B cell (primary cell): ENCODE results near the gene ZNF213. TPM values are rescaled to one million over a fixed set of nuclear protein-coding genes. Genes with fewer than 3 reads are reported as not detected.

Experiments
- ATAC-seq: fragments of 200-7000 bp; cut with Tn5 transposase; one replicate; pipeline ENCODE4 v1.10.0; 2021; ENCODE audit warnings: low read depth, mild to moderate bottlenecking, moderate number of reproducible peaks, moderate library complexity
- CTCF ChIA-PET: fragments of 350-600 bp; sonication (Branson Sonifier 250); formaldehyde crosslinking; loops from one replicate; lab custom pipeline; 2021; ENCODE audit warnings: antibody characterized with exemption, inconsistent platforms; lab: Charles Lee
- POLR2A ChIA-PET: fragments of 350-600 bp; sonication (Branson Sonifier 250); formaldehyde crosslinking; loops from one replicate; lab custom pipeline; 2021; ENCODE audit warnings: antibody characterized with exemption; lab: Charles Lee
- DNase-seq: peaks from one replicate; pipeline ENCODE4 v3.0.0; 2013
- H2AFZ ChIP-seq: 2 replicates; pipeline ENCODE4 v1.6.1; 2012; ENCODE audit warnings: mild to moderate bottlenecking, low read depth, low read length; ENCODE audit not compliant: insufficient read depth, poor library complexity, severe bottlenecking
- H3K27ac ChIP-seq, 2 donors: 1 replicate in 1 of 2; 2 replicates in 1 of 2; pipeline ENCODE4 v1.5.1; 2012 to 2013; ENCODE audit warnings: low read length in 2 of 2, mild to moderate bottlenecking in 2 of 2, moderate library complexity in 1 of 2
- H3K27me3 ChIP-seq, 4 experiments: fragments of 200-600 bp in 1 of 4; sonication (generic) in 1 of 4; replicated peaks in 1 of 4; 1 replicate in 2 of 4; 2 replicates in 2 of 4; pipeline versions ENCODE4 v1.6.1 to v1.7.0; 2013 to 2016; ENCODE audit warnings: low read length in 3 of 4, mild to moderate bottlenecking in 2 of 4, mixed read lengths in 1 of 4, moderate library complexity in 1 of 4; ENCODE audit not compliant: insufficient read depth in 4 of 4, control insufficient read depth in 3 of 4; ENCODE audit errors: control extremely low read depth in 1 of 4
- H3K36me3 ChIP-seq, 2 experiments: replicated peaks in 1 of 2; 1 replicate in 1 of 2; 2 replicates in 1 of 2; pipeline versions ENCODE4 v1.6.1 to v1.7.1; 2013; ENCODE audit warnings: low read length in 1 of 2; ENCODE audit not compliant: insufficient read depth in 2 of 2, control insufficient read depth in 1 of 2; ENCODE audit errors: control extremely low read depth in 1 of 2, extremely low read depth in 1 of 2
- H3K4me1 ChIP-seq, 2 donors: fragments of 200-600 bp in 1 of 2; sonication (generic) in 1 of 2; 1 replicate in 1 of 2; 2 replicates in 1 of 2; pipeline versions ENCODE4 v1.5.1 to v1.6.1; 2013 to 2017; ENCODE audit warnings: low read length in 2 of 2; ENCODE audit not compliant: control insufficient read depth in 2 of 2, insufficient read depth in 2 of 2
- H3K4me2 ChIP-seq: replicated peaks from 2 replicates; pipeline ENCODE3; 2012; ENCODE audit warnings: mild to moderate bottlenecking, low read depth, low read length; ENCODE audit not compliant: poor library complexity, severe bottlenecking
- H3K4me3 ChIP-seq, 5 experiments: fragments of 200-600 bp in 1 of 5; sonication (generic) in 1 of 5; 1 replicate in 3 of 5; 2 replicates in 2 of 5; pipeline versions ENCODE4 v1.5.1 to v1.7.0; 2011 to 2016; ENCODE audit warnings: low read length in 4 of 5, mild to moderate bottlenecking in 4 of 5, low read depth in 2 of 5, control low read depth in 1 of 5, moderate library complexity in 1 of 5; ENCODE audit not compliant: insufficient read depth in 1 of 5; ENCODE audit errors: control extremely low read depth in 1 of 5, extremely low read depth in 1 of 5
- H3K79me2 ChIP-seq: fragments of 200-600 bp; sonication (generic); one replicate; pipeline ENCODE4 v1.6.0; 2016; ENCODE audit warnings: low read length; ENCODE audit not compliant: control insufficient read depth, insufficient read depth
- H3K9ac ChIP-seq: fragments of 200-600 bp; sonication (generic); 2 replicates; pipeline ENCODE4 v1.6.1; 2017; ENCODE audit warnings: mild to moderate bottlenecking, low read length, moderate library complexity
- H3K9me3 ChIP-seq, 3 donors: one replicate each; pipeline versions ENCODE4 v1.6.1 to v1.7.1; 2013; ENCODE audit warnings: low read length in 2 of 3; ENCODE audit not compliant: control insufficient read depth in 2 of 3, insufficient read depth in 1 of 3; ENCODE audit errors: control extremely low read depth in 1 of 3
- H4K20me1 ChIP-seq: 2 replicates; pipeline ENCODE4 v1.6.0; 2012; ENCODE audit warnings: mild to moderate bottlenecking, low read length; ENCODE audit not compliant: insufficient read depth, control insufficient read depth, poor library complexity, severe bottlenecking
- H3K27ac Mint-ChIP-seq: one replicate; pipeline ENCODE4 v1.8.0; 2021; ENCODE audit warnings: mixed read lengths
- H3K27me3 Mint-ChIP-seq: one replicate; pipeline ENCODE4 v1.8.0; 2021; ENCODE audit warnings: mixed read lengths
- H3K4me1 Mint-ChIP-seq: one replicate; pipeline ENCODE4 v1.8.0; 2021; ENCODE audit warnings: mixed read lengths
- H3K4me3 Mint-ChIP-seq: one replicate; pipeline ENCODE4 v1.8.0; 2021; ENCODE audit warnings: mixed read lengths
- H3K9me3 Mint-ChIP-seq: one replicate; pipeline ENCODE4 v1.8.0; 2022; ENCODE audit warnings: mixed read lengths; ENCODE audit not compliant: insufficient read depth
- CTCF ChIP-seq: fragments of 200-600 bp; IDR thresholded peaks from one replicate; pipeline ENCODE4 v1.8.0; 2022; ENCODE audit warnings: antibody characterized with exemption, mild to moderate bottlenecking
- EZH2 ChIP-seq: IDR thresholded peaks from 2 replicates; pipeline ENCODE4 v1.6.1; 2012; ENCODE audit warnings: borderline replicate concordance, low read depth, mild to moderate bottlenecking, moderate library complexity, low read length; ENCODE audit not compliant: insufficient read depth, poor library complexity, severe bottlenecking
- WGBS: methylation state at CpG from one replicate; pipeline ENCODE4 v1.1.5; 2013; ENCODE audit warnings: missing lambda C conversion rate; ENCODE audit not compliant: insufficient coverage; 5-methylcytosine and 5-hydroxymethylcytosine counted together
- intact Hi-C: fragments of 100-400 bp; cut with micrococcal nuclease; formaldehyde crosslinking; loops from one replicate; pipeline ENCODE4 v1.10.0; 2022
- polyA plus RNA-seq: library from polyadenylated mRNA; depleted of rRNA; stranded (reverse); fragments of >200 nt; gene quantifications from 2 replicates; pipeline ENCODE4 v1.2.3, GENCODE V29; 2012
- total RNA-seq, 2 donors: library from RNA; stranded (reverse); fragments of 120-200 nt in 1 of 2; gene quantifications; 1 replicate in 1 of 2; 2 replicates in 1 of 2; pipeline versions ENCODE4 v1.2.3 to v1.2.4, GENCODE V29; 2013 to 2022

ZNF213 gene
- total and polyA plus RNA-seq, 2 donors (not counting 1 experiment from before 2014, with no cell fraction given) = 1.4 to 7.2 TPM

GRCh38 chr16:3152277-3152990 lies 17.6 kb downstream of the ZNF213 start:
- Mint-ChIP-seq H3K27me3 (no peaks in the 10 kb centered on the region), H3K4me1 (peaks cover 31% of the 10 kb centered on the region), H3K27ac (peak overlapping the region; percentile 93), H3K9me3 (peaks cover 5% of the 10 kb centered on the region), H3K4me3 (peak overlapping the region; percentile 87)
- peaks cover 22 to 38% of the 10 kb centered on the region in 2 donors for H3K4me1 ChIP-seq
- TF ChIP-seq EZH2 = no peak
- no peak for TF ChIP-seq CTCF
- H3K27me3 ChIP-seq = no peaks in the 10 kb centered on the region
- ATAC-seq = peak; percentile 6
- 2% methylated on average over 38 of the region's 42 CpGs for WGBS
- peaks cover 0 to 38% (median 3%) of the 10 kb centered on the region in 3 donors for H3K9me3 ChIP-seq
- H2AFZ ChIP-seq = peak overlapping the region; percentile 78
- no peaks in the 10 kb centered on the region for H3K79me2 ChIP-seq
- peak overlapping the region; percentile 51 for H3K9ac ChIP-seq
- H3K4me2 ChIP-seq = peak overlapping the region; percentile 92
- peak; percentile 83 for DNase-seq
- CTCF ChIA-PET = interaction anchor here (0.6 to 1.6 kb wide), 6 partner anchors 13 to 50 kb away, joined by 3 to 9 read pairs (median 4); no protein-coding TSS in a partner anchor
- no peaks in the 10 kb centered on the region for H4K20me1 ChIP-seq
- peak overlapping the region in 1 of 2 donors; percentile 15 for H3K27ac ChIP-seq
- H3K36me3 ChIP-seq = no peaks in the 10 kb centered on the region
- intact Hi-C loops = loop anchor here (1.0 to 10.0 kb wide), 7 partner anchors 14 to 305 kb away; partner anchors contain the start of genes HCFC1R1, THOC6, TNFRSF12A and ZNF263
- peak overlapping the region in 4 of 5 experiments; percentile 23 to 47 (median 42) for H3K4me3 ChIP-seq
- POLR2A ChIA-PET = interaction anchor here (0.6 kb wide), 1 partner anchor 20 kb away, joined by 3 read pairs; no protein-coding TSS in a partner anchor

GRCh38 chr16:3152991-3153368 lies 18.2 kb downstream of the ZNF213 start:
- Histone ChIP-seq H3K27me3 (no peaks in the 10 kb centered on the region), H3K4me1 (peaks cover 27 to 44% of the 10 kb centered on the region in 2 donors), H2AFZ (peak overlapping the region; percentile 78), H3K9ac (peak overlapping the region; percentile 51), H4K20me1 (no peaks in the 10 kb centered on the region), H3K27ac (peak overlapping the region in 1 of 2 donors; percentile 15), H3K36me3 (no peaks in the 10 kb centered on the region), H3K79me2 (no peaks in the 10 kb centered on the region), H3K4me3 (peak overlapping the region in 2 of 5 experiments; percentile 42 to 43), H3K9me3 (peaks cover 0 to 38% (median 3%) of the 10 kb centered on the region in 3 donors), H3K4me2 (peak overlapping the region; percentile 92)
- CTCF ChIA-PET = interaction anchor here (1.0 to 1.6 kb wide), 4 partner anchors 12 to 46 kb away, joined by 3 to 9 read pairs (median 6); no protein-coding TSS in a partner anchor
- ATAC-seq (no peak), DNase-seq (no peak)
- Mint-ChIP-seq H3K27me3 (no peaks in the 10 kb centered on the region), H3K4me3 (peak overlapping the region; percentile 87), H3K4me1 (peaks cover 36% of the 10 kb centered on the region), H3K9me3 (peaks cover 5% of the 10 kb centered on the region), H3K27ac (peak overlapping the region; percentile 93)
- intact Hi-C loops = loop anchor here (1.0 to 10.0 kb wide), 7 partner anchors 14 to 304 kb away; partner anchors contain the start of genes HCFC1R1, THOC6, TNFRSF12A and ZNF263
- POLR2A ChIA-PET = no interaction called here
- no peak for TF ChIP-seq CTCF
- TF ChIP-seq EZH2 = no peak
- WGBS = no CpG with 5 or more reads among the region's 8 CpGs
